NCI-H2029 treated with DMSO at 0.1 percent for 48 hours (cell line): ENCODE results near the gene SPATA31D1.

ENCODE experiments used
- DNase-seq: peaks from one replicate; lab custom pipeline; 2025; lab: John Stamatoyannopoulos, UW

SPATA31D1 gene

GRCh38 chr9:82021198-82021597 is 32.6 kb downstream of the SPATA31D1 start:
- DNase-seq: no peak

GRCh38 chr9:82022121-82022520 is 33.5 kb downstream of the SPATA31D1 start:
- no peak for DNase-seq

- DNase-seq: no peak
Observed at GRCh38 chr9:82024908-82025307, 36.3 kb downstream of the SPATA31D1 start.

- no peak for DNase-seq
Observed at GRCh38 chr9:82031538-82032280, 43.1 kb downstream of the SPATA31D1 start.

GRCh38 chr9:82034956-82035731 is 46.6 kb downstream of the SPATA31D1 start:
- DNase-seq: no peak

- no peak for DNase-seq
Observed at GRCh38 chr9:82036086-82036485, 47.5 kb downstream of the SPATA31D1 start.

GRCh38 chr9:82037126-82037525 is 48.6 kb downstream of the SPATA31D1 start:
- no peak for DNase-seq

GRCh38 chr9:82038897-82039296 is 50.3 kb downstream of the SPATA31D1 start:
- no peak for DNase-seq
